Uterus (tissue), 4 donors: ENCODE results near the gene MAGEA9. TPM values are rescaled to one million over a fixed set of nuclear protein-coding genes. Genes with fewer than 3 reads are reported as not detected.
"Not testable (repeated sequence)": the region's sequence is repeated elsewhere in the genome, so short reads cannot be mapped to it uniquely, and the experiment has no call there.

Source experiments
- DNase-seq, 2 donors: peaks; one replicate each; pipeline ENCODE4 v3.0.0-alpha.2; 2019 to 2020
- H3K27ac ChIP-seq, 2 donors: fragments of 200-600 bp; sonication (generic); 1 replicate in 1 of 2; 2 replicates in 1 of 2; pipeline ENCODE4 v1.5.1; 2016 to 2018
- H3K27me3 ChIP-seq, 2 donors: fragments of 200-600 bp; sonication (generic); one replicate each; pipeline ENCODE4 v1.5.1; 2018 to 2019; ENCODE audit warnings: control low read depth in 1 of 2
- H3K36me3 ChIP-seq, 2 donors: fragments of 200-600 bp; sonication (generic); one replicate each; pipeline ENCODE4 v1.5.1; 2019; ENCODE audit warnings: control low read depth in 1 of 2
- H3K4me1 ChIP-seq, 2 donors: fragments of 200-600 bp; sonication (generic); one replicate each; pipeline ENCODE4 v1.5.1; 2018 to 2019; ENCODE audit warnings: control low read depth in 1 of 2
- H3K4me3 ChIP-seq, 2 donors: fragments of 200-600 bp; sonication (generic); 1 replicate in 1 of 2; 2 replicates in 1 of 2; pipeline ENCODE4 v1.5.1; 2018 to 2019; ENCODE audit warnings: mild to moderate bottlenecking in 1 of 2
- H3K9me3 ChIP-seq, 2 donors: fragments of 200-600 bp; sonication (generic); one replicate each; pipeline ENCODE4 v1.5.1; 2019; ENCODE audit warnings: control low read depth in 1 of 2
- CTCF ChIP-seq, 4 experiments: fragments of 200-600 bp in 2 of 4; fragments of 450-650 bp in 2 of 4; sonication (generic) in 2 of 4; IDR thresholded peaks; one replicate each; pipeline ENCODE4 v1.5.1; 2016 to 2019; ENCODE audit warnings: antibody characterized with exemption in 4 of 4, mild to moderate bottlenecking in 2 of 4, moderate library complexity in 1 of 4
- POLR2A ChIP-seq, 2 donors: fragments of 450-650 bp; IDR thresholded peaks; one replicate each; pipeline ENCODE4 v1.6.1; 2016; ENCODE audit warnings: antibody characterized with exemption in 2 of 2, mild to moderate bottlenecking in 1 of 2, moderate library complexity in 1 of 2
- intact Hi-C: fragments of 100-400 bp; cut with DNase I; formaldehyde crosslinking; loops from one replicate; pipeline ENCODE4 v1.15.1; 2023; ENCODE audit warnings: low total_unique reads
- total RNA-seq, 4 donors: library from RNA; depleted of rRNA in 3 of 4; stranded (reverse); fragments of >200 nt in 3 of 4; gene quantifications; one replicate each; pipeline versions ENCODE4 v1.1.0 to v1.2.4, GENCODE V29; 2014 to 2023
- donor health status: DM: yes; HTN: yes; CAD: no.

The MAGEA9 gene
- total RNA-seq, 4 donors from 2014 or later: not detected

GRCh38 chrX:149760965-149761364 is 20.8 kb upstream of the MAGEA9 start:
- no peaks in the 10 kb centered on the region for H3K27me3 ChIP-seq
- intact Hi-C loops: no loop called here
- H3K9me3 ChIP-seq: no peaks in the 10 kb centered on the region
- H3K27ac ChIP-seq: no peak overlapping the region
- no peaks in the 10 kb centered on the region for H3K4me1 ChIP-seq
- no peak for DNase-seq
- no peak overlapping the region for H3K4me3 ChIP-seq
- H3K36me3 ChIP-seq: no peaks in the 10 kb centered on the region
- TF ChIP-seq POLR2A (IDR thresholded peaks at IDR 0.05) (no peak), CTCF (IDR thresholded peaks at IDR 0.05) (no peak)

- H3K4me3 ChIP-seq, intact Hi-C loops, H3K4me1 ChIP-seq, H3K27ac ChIP-seq, H3K9me3 ChIP-seq, DNase-seq, H3K27me3 ChIP-seq, H3K36me3 ChIP-seq: not testable (repeated sequence)
Measured at GRCh38 chrX:149761858-149762674, 19.7 kb upstream of the MAGEA9 start.

GRCh38 chrX:149762696-149763614 is 18.8 kb upstream of the MAGEA9 start:
- Histone ChIP-seq H3K27ac (no peak overlapping the region), H3K4me1 (no peaks in the 10 kb centered on the region), H3K36me3 (no peaks in the 10 kb centered on the region), H3K9me3 (no peaks in the 10 kb centered on the region), H3K4me3 (no peak overlapping the region), H3K27me3 (no peaks in the 10 kb centered on the region)
- no peak for DNase-seq
- intact Hi-C loops: no loop called here
- TF ChIP-seq POLR2A (IDR thresholded peaks at IDR 0.05) (no peak), CTCF (IDR thresholded peaks at IDR 0.05) (no peak)

DNA sequence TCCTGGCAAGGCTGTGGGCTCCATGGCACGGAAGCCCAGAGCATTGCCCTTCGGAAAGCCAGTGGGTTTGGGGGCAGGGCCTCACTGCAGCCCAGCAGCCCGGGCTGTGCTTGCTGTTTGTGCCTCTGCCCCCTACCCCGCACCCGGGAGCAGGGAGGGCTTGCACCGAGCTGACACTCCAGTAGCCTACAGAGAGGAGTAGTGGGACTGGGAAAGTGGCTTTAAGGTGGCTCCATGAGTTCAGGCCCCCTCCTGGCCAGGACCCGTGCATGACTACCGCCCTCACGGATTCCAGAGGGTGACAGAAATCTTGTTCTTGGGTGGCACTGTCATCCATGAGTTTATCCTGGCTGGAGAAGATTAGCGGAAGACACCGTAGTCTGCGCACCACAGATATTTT is 11.4 kb upstream of the MAGEA9 start:
- H3K4me1 ChIP-seq, H3K36me3 ChIP-seq, H3K27ac ChIP-seq, intact Hi-C loops, H3K9me3 ChIP-seq, H3K27me3 ChIP-seq, H3K4me3 ChIP-seq, DNase-seq: not testable (repeated sequence)

- H3K36me3 ChIP-seq, DNase-seq, H3K4me3 ChIP-seq, intact Hi-C loops, H3K9me3 ChIP-seq, H3K27ac ChIP-seq, H3K27me3 ChIP-seq, H3K4me1 ChIP-seq: not testable (repeated sequence)
Measured at GRCh38 chrX:149773026-149773425, 8.7 kb upstream of the MAGEA9 start.

DNA sequence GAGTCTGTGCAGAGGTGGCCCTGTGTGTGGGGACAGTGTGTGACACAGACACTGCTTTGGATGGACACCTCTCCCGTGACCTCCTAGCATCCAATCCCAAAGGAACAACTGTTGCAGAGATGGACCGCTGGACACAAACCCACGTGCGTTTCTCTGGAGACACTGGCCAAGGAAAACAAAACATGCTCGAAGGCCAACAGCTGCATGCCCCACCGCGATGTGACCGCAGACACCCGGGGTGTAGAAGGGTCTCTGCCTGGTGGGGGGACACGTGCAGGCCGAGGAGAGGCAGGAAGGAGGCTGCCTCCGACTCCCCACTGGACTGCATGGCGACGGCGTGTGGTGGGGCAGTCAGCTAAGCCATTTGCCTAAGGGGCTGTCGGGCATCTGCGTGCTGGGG is 8.0 kb upstream of the MAGEA9 start, which contains the start of gene HSFX1:
Gene HSFX1, plus strand, starts transcription at position 301 of the 400 bp plus-strand sequence. CDS start 614 bp downstream, outside the sequence.
- intact Hi-C loops, H3K36me3 ChIP-seq, DNase-seq, H3K4me3 ChIP-seq, H3K4me1 ChIP-seq, H3K27ac ChIP-seq, H3K9me3 ChIP-seq, H3K27me3 ChIP-seq: not testable (repeated sequence)

- H3K4me3 ChIP-seq, H3K27ac ChIP-seq, H3K36me3 ChIP-seq, H3K4me1 ChIP-seq, H3K9me3 ChIP-seq, DNase-seq, H3K27me3 ChIP-seq, intact Hi-C loops: not testable (repeated sequence)
Measured at GRCh38 chrX:149777999-149778398, 3.7 kb upstream of the MAGEA9 start.

GRCh38 chrX:149795531-149795930 is 13.8 kb downstream of the MAGEA9 start:
- DNase-seq, intact Hi-C loops, H3K27me3 ChIP-seq, H3K4me3 ChIP-seq, H3K27ac ChIP-seq, H3K4me1 ChIP-seq, H3K9me3 ChIP-seq, H3K36me3 ChIP-seq: not testable (repeated sequence)
